Caco-2 (cell line): ENCODE results near the gene KANK3. TPM values are rescaled to one million over a fixed set of nuclear protein-coding genes. Genes with fewer than 3 reads are reported as not detected.

Source experiments
- BruUV-seq: library from RNA; stranded (reverse); fragments of 400-500 nt; replicated peaks from 2 replicates; lab custom pipeline; 2021; lab: Mats Ljungman, UMichigan
- CTCF ChIA-PET: fragments of 300-600 bp; sonication (Branson Sonifier 250); formaldehyde crosslinking; loops from one replicate; lab custom pipeline; 2022; ENCODE audit warnings: antibody characterized with exemption; lab: Charles Lee
- POLR2A ChIA-PET: fragments of 300-600 bp; sonication (Branson Sonifier 250); formaldehyde crosslinking; loops from one replicate; lab custom pipeline; 2022; ENCODE audit warnings: antibody characterized with exemption; lab: Charles Lee
- DNase-seq, 2 experiments: peaks; one replicate each; pipeline versions ENCODE4 v3.0.0 to v3.0.0-alpha.2; 2020 to 2022
- H3K27me3 ChIP-seq: replicated peaks from 2 replicates; pipeline ENCODE4 v1.6.0; 2011; ENCODE audit warnings: low read length; ENCODE audit not compliant: control insufficient read depth, insufficient read depth
- H3K36me3 ChIP-seq: 2 replicates; pipeline ENCODE4 v1.5.1; 2011; ENCODE audit warnings: low read length; ENCODE audit not compliant: control insufficient read depth, insufficient read depth
- H3K4me1 ChIP-seq: fragments of 250-450 bp; sonication (Bioruptor Pico); 2 replicates; pipeline ENCODE4 v1.5.1; 2020; ENCODE audit warnings: mild to moderate bottlenecking
- H3K4me3 ChIP-seq: 2 replicates; pipeline ENCODE4 v1.5.1; 2011; ENCODE audit warnings: low read depth, mild to moderate bottlenecking, control low read depth, low read length
- H3K9me3 ChIP-seq: fragments of 250-450 bp; sonication (Bioruptor Pico); 2 replicates; pipeline ENCODE4 v1.5.1; 2020; ENCODE audit warnings: mild to moderate bottlenecking, moderate library complexity
- H3K27ac Mint-ChIP-seq: one replicate; pipeline ENCODE4 v1.8.0; 2022; ENCODE audit warnings: mixed read lengths; ENCODE audit not compliant: unreplicated experiment
- H3K27me3 Mint-ChIP-seq: one replicate; pipeline ENCODE4 v1.8.0; 2022; ENCODE audit warnings: mixed read lengths; ENCODE audit not compliant: insufficient read depth, unreplicated experiment
- H3K36me3 Mint-ChIP-seq: one replicate; pipeline ENCODE4 v1.8.0; 2022; ENCODE audit warnings: mild to moderate bottlenecking, mixed read lengths; ENCODE audit not compliant: insufficient read depth, unreplicated experiment
- H3K4me1 Mint-ChIP-seq: one replicate; pipeline ENCODE4 v1.8.0; 2022; ENCODE audit warnings: low read depth, mixed read lengths; ENCODE audit not compliant: unreplicated experiment
- H3K4me3 Mint-ChIP-seq: one replicate; pipeline ENCODE4 v1.8.0; 2022; ENCODE audit warnings: mild to moderate bottlenecking, moderate library complexity, mixed read lengths; ENCODE audit not compliant: unreplicated experiment
- H3K9me3 Mint-ChIP-seq: one replicate; pipeline ENCODE4 v1.8.0; 2022; ENCODE audit warnings: mixed read lengths; ENCODE audit not compliant: unreplicated experiment
- CTCF ChIP-seq, 2 experiments: fragments of 200-600 bp in 1 of 2; IDR thresholded peaks; 1 replicate in 1 of 2; 2 replicates in 1 of 2; pipeline versions ENCODE4 v1.5.1 to v1.8.0; 2011 to 2022; ENCODE audit warnings: antibody characterized with exemption in 1 of 2, control low read depth in 1 of 2, inconsistent platforms in 1 of 2, low read depth in 1 of 2, low read length in 1 of 2, mild to moderate bottlenecking in 1 of 2, moderate library complexity in 1 of 2; ENCODE audit not compliant: insufficient read depth in 1 of 2, severe bottlenecking in 1 of 2, unreplicated experiment in 1 of 2
- intact Hi-C: fragments of 100-400 bp; cut with micrococcal nuclease; formaldehyde crosslinking; loops from one replicate; pipeline ENCODE4 v1.10.0; 2022; ENCODE audit not compliant: unreplicated experiment
- total RNA-seq: library from RNA; stranded (reverse); gene quantifications from 2 replicates; pipeline ENCODE4 v1.2.3, GENCODE V29; 2022

Gene KANK3
- total RNA-seq, 1 experiment from 2014 or later = 1.1 TPM

- no peak overlapping the region for H3K4me3 ChIP-seq
- POLR2A ChIA-PET = no interaction called here
- no peaks in the 10 kb centered on the region for H3K9me3 Mint-ChIP-seq
These were observed 6.9 kb downstream of the KANK3 start for GRCh38 chr19:8336072-8336569.

DNA sequence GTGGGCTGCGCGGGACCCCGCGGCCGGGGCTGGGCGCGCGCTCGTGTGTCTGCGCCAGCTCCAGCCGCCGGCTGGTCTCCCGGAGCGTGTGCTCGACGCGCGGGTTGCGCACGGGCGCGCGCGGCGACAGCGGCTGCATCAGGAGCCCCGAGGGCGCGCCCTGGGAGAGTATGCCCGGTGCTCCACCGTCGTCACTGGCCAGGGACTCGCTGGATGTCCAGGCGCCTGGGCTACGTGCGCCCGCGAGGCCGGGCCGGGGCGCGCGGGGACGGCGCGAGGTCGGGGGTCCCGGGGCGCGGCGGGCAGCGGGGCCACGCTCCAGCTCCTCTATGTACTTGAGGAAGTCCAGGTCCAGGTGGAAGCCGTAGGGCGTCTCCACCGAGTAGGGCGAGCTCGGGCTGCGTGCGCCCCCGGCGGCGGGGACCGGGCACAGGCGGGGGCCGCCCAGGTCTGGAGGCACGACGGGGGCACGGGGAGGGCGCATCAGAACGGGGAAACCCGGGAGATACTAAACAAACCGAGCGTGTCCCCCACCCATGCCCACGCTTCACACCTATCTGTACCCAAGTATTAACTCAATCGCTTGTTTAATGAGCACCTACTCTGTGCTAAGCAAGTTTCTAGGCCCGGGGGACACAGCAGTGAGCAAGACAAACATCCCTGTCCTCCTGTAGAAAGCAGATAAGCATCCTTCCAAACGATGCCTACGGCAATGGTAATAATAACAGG, 7.6 kb downstream of the KANK3 start:
- no TSS peak for BruUV-seq
- H3K36me3 ChIP-seq = no peaks in the 10 kb centered on the region
- peak overlapping the region; percentile 54 for H3K4me3 ChIP-seq
- H3K4me1 ChIP-seq = peaks cover 2% of the 10 kb centered on the region
- H3K9me3 ChIP-seq = no peaks in the 10 kb centered on the region
- peak in 1 of 2 experiments; percentile 7 for TF ChIP-seq CTCF (IDR thresholded peaks at IDR 0.05; ENCODE audit: insufficient read depth in 1 of 2, low read depth in 1 of 2, low read length in 1 of 2, severe bottlenecking in 1 of 2, unreplicated experiment in 1 of 2)
- CTCF ChIA-PET = interaction anchor here (0.8 to 1.3 kb wide), 4 partner anchors 9 to 27 kb away, joined by 3 to 6 read pairs (median 4); partner anchors contain the start of genes NDUFA7 and RPS28
- Mint-ChIP-seq H3K36me3 (no peaks in the 10 kb centered on the region), H3K27ac (no peak overlapping the region), H3K4me3 (peak overlapping the region; percentile 52), H3K27me3 (peaks cover 3% of the 10 kb centered on the region), H3K4me1 (no peaks in the 10 kb centered on the region), H3K9me3 (no peaks in the 10 kb centered on the region)
- H3K27me3 ChIP-seq = peaks cover 1% of the 10 kb centered on the region; the same call in 1 of the 2 replicates
- intact Hi-C loops = no loop called here
- POLR2A ChIA-PET = interaction anchor here (0.6 to 1.5 kb wide), 5 partner anchors 9 to 55 kb away, joined by 3 to 5 read pairs (median 5); partner anchors contain the start of genes NDUFA7 and RPS28
- DNase-seq = peak in 1 of 2 experiments; percentile 57

More at GRCh38 chr19:8336072-8336569, 6.9 kb downstream of the KANK3 start:
- TF ChIP-seq CTCF (IDR thresholded peaks at IDR 0.05; ENCODE audit: insufficient read depth in 1 of 2, low read depth in 1 of 2, low read length in 1 of 2, severe bottlenecking in 1 of 2, unreplicated experiment in 1 of 2) = no peak
- Histone ChIP-seq H3K4me1 (peaks cover 7% of the 10 kb centered on the region), H3K36me3 (no peaks in the 10 kb centered on the region), H3K27me3 (peaks cover 1% of the 10 kb centered on the region; the same call in 1 of the 2 replicates), H3K9me3 (no peaks in the 10 kb centered on the region)
- DNase-seq = no peak
- no peak overlapping the region for H3K27ac Mint-ChIP-seq
- BruUV-seq = no TSS peak
- H3K27me3 Mint-ChIP-seq = peaks cover 3% of the 10 kb centered on the region
- H3K36me3 Mint-ChIP-seq = no peaks in the 10 kb centered on the region
- no peaks in the 10 kb centered on the region for H3K4me1 Mint-ChIP-seq
- CTCF ChIA-PET = interaction anchor here (1.3 kb wide), 1 partner anchor 10 kb away, joined by 6 read pairs; no protein-coding TSS in a partner anchor
- H3K4me3 Mint-ChIP-seq = peak overlapping the region; percentile 52
- intact Hi-C loops = no loop called here
